Activated CD4-positive, alpha-beta T cell treated with anti-CD3 and anti-CD28 coated beads for 4 hours (primary cell): ENCODE results near the gene TK1.
"Not testable (repeated sequence)": the region's sequence is repeated elsewhere in the genome, so short reads cannot be mapped to it uniquely, and the experiment has no call there.

ENCODE experiments used
- DNase-seq, 2 donors: peaks; one replicate each; pipeline ENCODE4 v3.0.0-alpha.2; 2020

Gene TK1

DNA sequence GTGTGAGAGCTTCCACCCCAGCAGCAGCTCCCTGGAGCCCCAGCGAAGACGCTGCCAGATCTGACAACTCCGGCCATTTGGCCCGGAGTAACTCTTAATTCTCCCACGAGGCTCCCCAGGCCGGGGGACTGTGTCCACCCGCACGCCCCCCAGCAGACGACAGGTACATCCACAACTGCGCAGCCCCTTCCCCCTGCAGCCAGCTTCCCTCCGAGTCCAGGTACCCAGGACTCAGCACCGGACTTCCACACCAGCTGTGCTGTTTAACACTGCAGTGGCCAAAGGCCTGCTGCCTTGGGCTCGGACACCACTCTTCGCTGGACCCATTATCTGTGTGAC is 11.2 kb downstream of the TK1 start:
- no peak for DNase-seq

DNA sequence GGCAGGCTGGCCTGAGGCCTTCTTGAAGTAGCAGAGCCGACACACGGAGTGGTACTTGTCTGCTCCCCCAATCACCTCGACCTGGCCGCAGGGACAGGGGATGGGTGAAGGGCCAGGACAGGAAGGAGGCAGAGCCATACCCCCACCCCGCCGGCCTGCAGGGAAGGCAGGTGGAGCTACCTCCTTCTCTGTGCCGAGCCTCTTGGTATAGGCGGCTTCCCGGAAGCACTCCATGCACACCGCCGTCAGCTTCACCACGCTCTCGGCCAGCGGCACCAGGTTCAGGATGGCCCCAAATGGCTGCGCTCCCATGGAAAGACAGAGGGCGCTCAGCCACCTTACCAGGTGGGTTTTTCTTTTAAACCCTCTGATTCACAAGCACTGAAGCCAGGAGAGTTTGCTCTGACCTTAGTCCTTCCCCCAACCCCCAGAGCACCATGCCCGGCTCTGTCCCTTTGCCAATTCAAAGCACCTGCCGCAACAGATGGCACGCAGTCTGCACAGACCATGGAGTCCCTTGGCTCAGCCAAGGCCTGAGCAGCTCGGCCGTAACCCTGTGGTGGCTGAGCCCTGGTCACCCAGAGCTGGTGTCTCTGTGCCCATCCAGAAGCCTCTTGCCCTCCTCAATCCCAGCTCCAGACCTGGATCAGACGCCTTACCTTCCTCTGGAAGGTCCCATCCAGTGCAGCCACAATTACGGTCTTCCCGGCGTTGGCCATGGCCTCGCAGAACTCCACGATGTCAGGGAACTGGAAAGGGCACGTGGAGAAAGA is 11.8 kb downstream of the TK1 start:
- DNase-seq: no peak

DNA sequence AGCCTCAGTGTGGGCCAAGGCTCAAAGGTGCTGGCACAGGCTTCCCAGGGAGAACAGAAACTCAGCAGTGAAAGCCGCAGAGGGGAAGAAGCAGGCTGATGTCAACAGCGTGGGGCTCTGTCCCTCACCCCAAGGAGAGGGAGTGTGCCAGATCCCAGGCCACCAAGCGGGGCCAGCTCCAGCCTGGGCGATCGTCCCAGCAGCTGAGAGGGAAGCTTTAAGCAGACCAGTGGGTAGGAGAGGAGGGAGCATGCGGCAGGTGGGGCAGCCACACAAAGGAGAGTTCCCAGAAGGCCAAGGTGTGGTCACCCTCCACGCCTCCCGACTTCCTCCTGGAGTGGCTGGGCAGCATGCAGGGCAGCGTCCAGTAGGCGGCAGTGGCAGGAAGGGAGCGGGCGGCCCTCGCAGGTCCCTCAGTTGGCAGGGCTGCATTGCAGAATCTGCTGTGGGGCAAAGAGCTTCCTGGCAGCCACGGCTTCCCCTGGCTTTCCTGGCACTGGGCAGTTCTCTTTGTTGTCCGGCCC is 12.4 kb downstream of the TK1 start:
- no peak for DNase-seq

DNA sequence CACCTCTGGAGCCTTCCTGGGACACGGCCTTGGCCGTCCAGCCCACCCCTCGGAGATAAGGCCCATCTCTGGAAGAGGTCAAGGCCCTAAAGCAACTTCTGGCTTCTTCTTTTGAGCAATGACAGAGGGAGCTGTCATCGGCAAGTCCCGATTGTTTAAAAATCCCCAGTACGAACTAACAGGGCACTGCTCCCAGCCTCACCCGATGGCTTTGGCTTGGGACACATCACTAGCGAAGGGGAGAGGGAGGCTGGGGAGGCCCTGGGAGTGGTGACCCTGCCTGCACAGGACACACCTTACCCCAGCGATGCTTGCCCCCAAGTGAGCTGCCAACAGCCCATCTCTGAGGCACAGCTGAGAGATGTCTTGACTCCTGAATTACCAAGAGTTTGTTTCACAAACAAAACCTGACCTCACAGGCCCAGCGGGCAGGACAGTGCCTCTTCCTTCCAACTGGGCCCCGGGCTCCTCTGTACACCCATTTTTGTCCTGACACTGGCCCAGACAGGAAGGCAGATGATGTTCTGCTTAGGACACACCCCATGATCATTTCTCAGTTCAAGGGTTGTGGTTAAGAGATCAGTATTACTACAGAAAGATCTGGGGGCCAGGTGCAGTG is 13.6 kb downstream of the TK1 start:
- no peak for DNase-seq

DNA sequence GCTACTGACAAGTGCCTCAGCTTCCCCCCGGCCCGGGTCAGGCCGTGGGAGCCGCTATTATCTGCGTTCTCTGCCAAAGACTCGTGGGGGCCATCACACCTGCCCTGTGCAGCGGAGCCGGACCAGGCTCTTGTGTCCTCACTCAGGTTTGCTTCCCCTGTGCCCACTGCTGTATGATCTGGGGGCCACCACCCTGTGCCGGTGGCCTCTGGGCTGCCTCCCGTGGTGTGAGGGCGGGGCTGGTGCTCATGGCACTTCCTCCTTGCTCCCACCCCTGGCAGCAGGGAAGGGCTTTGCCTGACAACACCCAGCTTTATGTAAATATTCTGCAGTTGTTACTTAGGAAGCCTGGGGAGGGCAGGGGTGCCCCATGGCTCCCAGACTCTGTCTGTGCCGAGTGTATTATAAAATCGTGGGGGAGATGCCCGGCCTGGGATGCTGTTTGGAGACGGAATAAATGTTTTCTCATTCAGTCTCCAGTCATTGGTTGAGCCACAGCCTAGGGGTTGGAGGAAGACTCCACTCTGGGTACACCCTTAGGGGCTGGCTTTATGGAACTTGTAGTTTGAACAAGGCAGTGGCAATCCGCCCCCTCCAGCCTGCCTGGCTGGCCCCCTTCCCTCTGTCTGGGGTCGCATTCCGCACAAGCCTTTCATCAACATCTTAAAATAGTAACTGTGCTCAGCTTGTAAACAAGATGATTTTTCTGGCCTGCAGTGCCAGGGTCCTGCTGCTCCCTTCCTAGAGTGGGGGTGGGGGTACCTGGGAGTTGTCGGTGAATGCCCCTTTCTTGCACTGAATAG is 14.4 kb downstream of the TK1 start:
- DNase-seq: no peak

DNA sequence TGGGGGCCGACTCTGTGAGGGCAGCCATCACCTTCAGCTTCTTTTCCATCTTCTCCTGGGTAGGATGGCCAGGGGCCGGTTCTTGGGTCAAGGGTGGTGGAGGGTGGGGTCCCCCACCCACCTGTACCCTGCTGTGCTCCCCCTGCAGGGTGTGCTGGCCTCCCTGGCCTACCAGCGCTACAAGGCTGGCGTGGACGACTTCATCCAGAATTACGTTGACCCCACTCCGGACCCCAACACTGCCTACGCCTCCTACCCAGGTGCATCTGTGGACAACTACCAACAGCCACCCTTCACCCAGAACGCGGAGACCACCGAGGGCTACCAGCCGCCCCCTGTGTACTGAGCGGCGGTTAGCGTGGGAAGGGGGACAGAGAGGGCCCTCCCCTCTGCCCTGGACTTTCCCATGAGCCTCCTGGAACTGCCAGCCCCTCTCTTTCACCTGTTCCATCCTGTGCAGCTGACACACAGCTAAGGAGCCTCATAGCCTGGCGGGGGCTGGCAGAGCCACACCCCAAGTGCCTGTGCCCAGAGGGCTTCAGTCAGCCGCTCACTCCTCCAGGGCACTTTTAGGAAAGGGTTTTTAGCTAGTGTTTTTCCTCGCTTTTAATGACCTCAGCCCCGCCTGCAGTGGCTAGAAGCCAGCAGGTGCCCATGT is 15.1 kb downstream of the TK1 start:
- DNase-seq: not testable (repeated sequence)

DNA sequence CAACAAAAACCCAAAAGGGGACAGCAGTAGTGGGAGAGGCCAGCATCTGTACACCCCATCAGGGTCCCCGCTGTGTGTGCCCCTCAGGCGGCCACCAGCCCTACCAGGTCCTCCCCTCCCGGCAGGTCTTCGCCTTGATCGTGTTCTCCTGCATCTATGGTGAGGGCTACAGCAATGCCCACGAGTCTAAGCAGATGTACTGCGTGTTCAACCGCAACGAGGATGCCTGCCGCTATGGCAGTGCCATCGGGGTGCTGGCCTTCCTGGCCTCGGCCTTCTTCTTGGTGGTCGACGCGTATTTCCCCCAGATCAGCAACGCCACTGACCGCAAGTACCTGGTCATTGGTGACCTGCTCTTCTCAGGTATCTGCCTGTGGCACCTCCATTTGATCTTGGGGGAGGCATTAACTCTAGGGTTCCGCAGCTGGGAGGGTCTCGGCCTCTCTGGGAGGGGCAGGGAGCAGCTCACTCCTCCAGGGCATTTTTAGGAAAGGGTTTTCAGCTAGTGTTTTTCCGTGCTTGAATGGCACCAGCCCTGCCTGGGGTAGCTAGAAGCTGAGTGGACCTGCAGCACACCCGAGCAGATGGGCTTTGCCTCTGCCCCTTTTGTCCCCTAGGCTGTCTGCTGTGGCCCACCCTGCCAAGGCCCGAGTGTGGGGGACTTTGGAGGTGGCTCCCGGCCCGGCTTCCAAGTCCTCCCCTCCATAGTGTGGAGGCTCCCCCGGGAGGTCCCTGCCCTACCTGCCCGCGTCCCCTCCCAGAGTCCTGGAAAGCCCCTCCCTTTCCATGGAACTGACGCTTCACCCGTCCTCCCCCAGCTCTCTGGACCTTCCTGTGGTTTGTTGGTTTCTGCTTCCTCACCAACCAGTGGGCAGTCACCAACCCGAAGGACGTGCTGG is 15.9 kb downstream of the TK1 start:
- DNase-seq: no peak

DNA sequence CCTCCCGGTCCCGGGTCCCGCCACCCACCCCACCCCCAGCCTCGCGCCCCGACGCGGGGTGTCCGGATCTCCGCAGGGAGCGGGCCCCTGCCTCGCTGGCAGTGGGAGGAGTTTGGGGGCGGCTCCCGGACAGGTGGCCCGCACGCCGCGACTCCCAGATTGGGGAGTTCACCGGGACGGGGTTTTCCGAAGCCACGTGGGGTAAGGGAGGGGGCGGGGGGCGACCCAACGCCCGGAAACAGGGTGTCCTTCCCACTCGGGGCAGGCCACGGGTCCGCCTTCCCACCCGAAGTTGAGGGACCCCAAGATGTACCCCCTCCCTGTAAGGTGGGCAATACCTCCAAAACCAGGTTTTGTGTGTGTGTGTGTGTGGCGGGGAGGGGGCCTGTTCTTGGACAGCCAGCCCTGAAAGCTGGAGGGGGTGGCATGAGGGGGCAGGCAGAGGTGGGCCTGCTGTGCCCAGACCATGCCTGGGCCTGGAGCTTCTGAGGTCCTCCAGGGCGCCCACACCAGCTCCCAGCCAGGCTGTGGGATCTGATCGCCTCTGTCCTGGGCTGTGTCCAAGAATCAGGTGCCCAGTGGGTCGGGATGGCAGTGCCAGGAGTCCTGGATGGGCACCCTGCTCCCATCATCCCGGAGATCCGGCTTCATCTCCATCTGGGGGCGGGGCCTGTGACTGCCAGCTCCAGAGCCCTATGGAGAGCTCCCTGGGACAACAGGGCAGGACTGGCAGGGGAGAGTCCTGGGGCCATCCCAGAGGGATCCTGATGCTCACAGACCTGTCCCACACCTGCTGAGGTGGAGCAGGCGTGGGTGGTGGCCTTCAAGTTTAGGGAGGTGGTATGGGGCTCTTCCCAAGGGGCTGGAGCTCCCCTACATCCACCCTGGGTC is 17.7 kb downstream of the TK1 start:
- DNase-seq: peak; percentile 64 to 71

DNA sequence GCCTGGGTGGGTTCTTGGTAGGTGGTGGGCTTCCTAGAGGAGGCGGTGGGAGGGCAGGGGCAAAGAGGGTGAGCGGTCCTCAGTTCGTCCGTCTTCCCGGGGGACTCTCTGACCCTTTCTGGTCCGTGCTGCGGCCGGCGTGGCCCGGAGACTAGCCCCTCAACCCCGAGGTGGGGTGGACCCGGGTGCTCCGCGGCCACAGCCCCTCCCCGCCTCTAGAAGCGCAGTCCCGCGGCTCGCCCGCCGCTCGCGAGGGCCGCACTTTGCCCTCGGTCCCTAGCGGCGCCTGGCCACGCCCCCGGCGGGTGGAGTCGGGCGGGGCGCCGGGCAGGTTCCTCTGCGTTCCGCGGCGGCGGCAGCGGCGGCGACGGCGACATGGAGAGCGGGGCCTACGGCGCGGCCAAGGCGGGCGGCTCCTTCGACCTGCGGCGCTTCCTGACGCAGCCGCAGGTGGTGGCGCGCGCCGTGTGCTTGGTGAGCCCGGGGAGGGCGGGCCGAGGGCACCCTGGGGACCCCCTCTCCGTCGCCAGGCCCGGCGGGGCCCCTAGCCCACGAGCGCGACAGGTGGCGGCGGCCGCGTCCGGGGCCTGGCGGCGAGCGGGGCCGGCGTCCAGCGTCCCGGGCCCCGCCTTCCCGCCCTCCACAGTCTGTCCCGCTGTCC is 18.5 kb downstream of the TK1 start, which contains the start of gene SYNGR2:
Gene SYNGR2, plus strand, starts transcription at position 340 of the 661 bp plus-strand sequence. Its CDS starts 36 bp downstream, at position 376.
- DNase-seq: peak; percentile 83

DNA sequence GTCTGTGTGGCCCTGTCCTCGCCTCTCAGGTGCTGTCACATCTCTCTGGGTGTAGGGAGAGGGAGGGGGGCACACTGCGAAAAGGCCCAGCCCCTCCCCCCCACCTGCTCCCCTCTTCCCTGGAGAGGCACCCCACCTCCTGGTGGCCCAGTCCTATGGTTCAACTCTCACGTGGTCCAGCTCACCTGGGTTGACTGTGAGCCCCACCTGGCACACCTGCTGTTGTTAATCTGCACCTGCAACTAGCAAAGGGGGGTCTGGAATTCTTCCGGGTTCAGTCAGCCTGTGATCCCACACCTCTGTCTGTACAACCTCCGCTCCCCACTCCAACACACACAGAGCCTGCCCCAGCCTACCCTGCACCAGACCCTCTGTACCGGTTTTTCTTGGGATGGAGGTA is 20.4 kb downstream of the TK1 start:
- no peak for DNase-seq

DNA sequence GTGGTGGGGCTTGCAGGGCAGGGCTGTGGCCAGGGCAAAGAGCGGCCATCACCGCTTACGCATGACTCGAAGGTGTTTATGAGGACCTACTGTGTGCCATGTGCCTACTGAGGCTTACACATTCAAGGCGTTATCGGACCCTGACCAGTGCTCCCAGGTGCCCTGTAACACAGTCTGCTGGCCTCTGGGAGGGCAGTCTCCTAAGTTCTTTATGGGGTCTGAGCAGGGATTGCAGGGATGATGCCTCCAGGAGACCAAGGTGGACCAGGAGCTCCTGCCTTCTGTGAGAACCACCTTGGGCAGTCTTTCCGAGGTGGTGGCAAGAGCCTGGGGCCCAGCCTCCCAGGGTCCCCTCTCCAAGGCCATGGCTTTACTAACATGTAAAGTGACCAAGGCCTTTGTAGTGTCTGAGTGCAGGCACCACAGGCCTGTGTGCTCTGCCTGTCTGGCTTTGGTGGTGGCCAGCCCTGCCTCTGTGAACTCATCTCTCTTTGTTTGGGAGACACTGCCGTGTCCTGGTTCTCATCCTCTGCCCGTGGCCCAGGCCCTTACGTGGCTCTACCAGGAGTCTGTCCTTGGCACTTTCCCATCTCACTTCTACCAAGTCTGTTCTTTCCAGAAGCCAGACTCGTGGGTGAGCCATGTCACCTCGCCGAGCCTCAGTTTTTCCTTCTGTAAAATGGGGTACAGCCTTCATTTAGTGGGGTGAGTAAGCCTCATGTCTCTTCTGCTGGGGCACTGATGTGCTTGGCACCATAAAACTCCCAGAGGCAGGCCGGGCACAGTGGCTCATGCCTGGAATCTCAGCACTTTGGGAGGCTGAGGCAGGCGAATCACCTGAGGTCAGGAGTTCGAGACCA is 21.9 kb downstream of the TK1 start:
- DNase-seq: no peak

DNA sequence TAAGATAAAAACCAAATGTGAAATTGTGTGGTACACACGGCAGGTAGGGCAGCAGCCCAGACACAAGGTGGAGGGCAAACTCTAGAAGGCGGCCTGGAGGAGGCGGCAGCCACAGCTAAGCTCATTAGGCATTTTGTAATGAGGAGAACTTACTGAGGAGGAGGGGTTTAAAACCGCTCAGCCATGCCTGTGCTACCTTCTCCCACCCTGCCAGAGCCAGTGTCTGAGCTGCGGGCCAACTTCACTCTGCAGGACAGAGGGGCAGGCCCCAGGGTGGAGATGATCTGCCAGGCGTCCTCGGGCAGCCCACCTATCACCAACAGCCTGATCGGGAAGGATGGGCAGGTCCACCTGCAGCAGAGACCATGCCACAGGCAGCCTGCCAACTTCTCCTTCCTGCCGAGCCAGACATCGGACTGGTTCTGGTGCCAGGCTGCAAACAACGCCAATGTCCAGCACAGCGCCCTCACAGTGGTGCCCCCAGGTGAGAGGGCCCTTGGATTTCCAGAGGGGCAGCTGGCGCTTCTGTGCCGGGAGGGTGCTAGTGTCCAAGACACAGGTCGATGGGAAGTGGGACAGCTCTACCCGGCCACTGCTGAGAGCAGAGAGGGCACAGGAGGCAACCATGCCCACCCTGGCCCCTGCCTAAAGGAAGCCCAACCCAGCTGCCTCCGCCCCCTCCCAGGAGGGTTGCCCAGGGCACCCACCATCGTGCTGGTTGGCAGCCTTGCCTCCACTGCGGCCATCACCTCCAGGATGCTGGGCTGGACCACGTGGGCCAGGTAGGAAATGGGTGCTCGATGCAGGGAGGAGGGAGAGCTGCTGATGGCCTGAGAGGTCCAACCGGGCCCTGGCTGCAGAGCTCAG is 22.7 kb downstream of the TK1 start:
- DNase-seq: no peak

DNA sequence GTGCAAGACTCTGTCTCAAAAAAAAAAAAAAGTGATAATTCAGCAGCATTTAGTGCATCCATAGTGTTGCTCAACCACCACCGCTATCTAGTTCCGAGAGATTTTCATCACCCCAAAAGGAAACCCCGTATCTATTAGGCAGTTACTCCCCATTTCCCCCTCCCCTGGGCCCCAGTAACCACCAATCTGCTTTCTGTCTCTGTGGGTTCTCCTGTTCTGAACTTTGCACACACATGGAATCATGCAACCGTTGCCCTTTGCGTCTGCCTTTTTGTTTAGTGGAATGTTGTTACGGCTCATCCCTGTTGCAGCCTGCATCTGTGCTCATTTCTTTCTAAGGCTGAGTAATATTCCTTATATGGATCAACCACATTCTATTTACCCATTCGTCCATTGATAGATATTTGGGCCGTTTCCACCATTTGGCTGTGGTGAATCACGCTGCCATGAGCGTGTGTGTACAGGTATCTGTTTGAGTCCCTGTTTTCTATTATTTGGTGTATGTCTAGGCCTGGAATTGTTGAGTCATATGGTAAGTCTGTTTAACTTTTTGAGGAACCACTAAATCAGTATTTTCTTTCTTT is 27.2 kb downstream of the TK1 start:
- no peak for DNase-seq

DNA sequence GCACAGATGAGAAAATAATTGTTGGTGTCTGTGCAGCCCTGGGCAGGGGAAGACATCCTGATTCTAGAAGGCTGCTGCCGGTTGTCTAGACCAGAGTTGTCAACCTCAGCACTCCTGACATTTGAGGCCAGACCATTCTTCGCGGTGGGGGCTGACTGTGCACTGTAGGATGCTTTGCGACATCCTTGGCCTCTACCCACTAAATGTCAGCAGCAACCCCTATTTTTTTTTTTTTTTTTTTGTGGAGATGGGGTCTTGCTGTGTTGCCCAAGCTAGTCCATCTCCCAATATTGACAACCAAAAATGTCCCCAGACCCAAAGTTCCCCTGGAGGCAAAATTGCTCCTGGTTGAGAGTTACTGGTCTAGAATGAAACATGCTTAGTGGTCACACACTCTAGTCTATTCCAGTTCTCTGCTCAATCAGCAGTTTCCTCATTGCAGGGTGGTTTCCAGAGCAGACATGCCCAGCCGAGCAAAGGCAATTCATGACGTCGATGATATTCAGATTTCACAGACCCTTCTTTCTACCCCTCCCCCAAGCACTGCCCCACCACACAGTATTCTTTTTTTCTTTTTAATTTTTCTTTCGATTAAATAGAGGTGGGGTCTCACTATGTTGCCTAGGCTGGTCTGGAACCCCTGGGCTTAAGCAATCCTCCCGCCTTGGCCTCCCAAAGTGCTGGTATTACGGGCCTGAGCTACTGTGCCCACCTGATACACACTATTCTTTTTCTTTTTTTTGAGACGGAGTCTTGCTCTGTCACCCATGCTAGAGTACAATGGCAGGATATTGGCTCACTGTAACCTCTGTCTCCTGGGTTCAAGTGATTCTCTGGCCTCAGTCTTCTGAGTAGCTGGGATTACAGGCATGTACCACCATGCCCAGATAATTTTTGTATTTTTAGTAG is 31.7 kb downstream of the TK1 start:
- no peak for DNase-seq

DNA sequence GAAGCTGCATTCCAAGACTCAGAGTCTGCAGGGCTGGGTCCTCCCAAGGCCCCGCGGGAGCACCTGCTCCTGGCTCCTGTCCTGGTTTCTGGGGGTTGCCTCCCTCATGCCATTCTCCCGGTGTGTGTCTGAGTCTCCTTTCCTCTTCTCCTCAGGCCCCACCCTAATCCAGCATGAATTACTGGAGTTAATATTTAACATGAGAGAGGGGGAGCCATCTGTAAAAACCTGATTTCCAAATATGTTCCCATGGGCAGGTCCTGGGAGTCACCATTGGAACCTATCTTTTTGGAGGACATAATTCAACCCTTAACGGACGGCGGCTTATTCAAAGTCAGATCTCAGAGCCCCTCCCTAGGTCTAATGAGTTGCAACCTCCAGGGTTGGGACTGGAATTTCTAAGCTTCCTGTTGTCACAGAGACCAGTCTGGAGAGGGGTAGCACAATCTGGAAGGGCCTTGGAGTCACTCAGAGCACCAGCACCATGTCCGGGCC is 35.3 kb downstream of the TK1 start:
- DNase-seq: no peak

DNA sequence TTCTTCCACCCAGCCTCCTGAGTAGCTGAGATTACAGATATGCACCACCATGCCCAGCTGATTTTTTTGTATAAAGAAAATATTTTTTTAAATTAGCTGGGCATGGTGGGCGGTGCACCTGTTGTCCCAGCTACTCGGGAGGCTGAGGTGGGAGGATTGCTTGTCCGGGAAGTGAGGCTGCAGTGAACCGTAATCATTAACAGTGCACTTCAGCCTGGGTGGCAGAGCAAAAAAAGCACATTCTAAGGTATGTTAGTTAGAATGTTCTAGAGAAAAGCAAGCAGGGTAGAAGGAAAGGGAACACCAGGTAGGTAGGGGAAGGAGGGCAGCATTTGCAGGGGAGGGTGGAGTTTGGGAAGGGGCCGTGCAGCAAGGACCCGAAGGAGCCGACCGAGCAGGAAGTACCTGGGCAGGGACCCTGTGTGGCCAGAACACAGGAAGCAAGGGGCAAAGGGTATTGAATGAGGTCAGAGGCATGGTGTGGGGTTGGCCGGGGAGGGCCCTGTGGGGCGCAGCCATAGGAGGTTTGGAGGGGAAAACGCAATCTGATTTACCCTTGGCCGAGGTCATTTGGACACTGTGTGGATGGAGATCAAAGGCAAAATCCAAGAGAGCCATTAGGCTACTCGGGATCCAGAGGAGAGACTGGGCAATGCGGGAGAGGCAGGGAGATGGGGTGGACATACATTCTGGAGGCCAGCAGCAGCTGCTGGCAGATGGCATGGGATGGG is 38.4 kb downstream of the TK1 start:
- no peak for DNase-seq
